ENCODE results near the gene APOB. TPM values are rescaled to one million over a fixed set of nuclear protein-coding genes. Genes with fewer than 3 reads are reported as not detected.

APOB gene
- total RNA-seq, 1 donor: under 0.01 TPM

- no peak for DNase-seq (ENCODE audit: low read depth)
- TF ChIP-seq CTCF (IDR thresholded peaks at IDR 0.05; ENCODE audit: insufficient read depth, low read depth, low read length): no peak
These were observed 23.1 kb downstream of the APOB start for GRCh38 chr2:21020668-21021288.

GRCh38 chr2:21020031-21020667 lies 23.7 kb downstream of the APOB start:
- no peak overlapping the region for H3K4me3 ChIP-seq (ENCODE audit: low read depth, low read length)
- no peak for TF ChIP-seq CTCF (IDR thresholded peaks at IDR 0.05; ENCODE audit: insufficient read depth, low read depth, low read length)

More at GRCh38 chr2:21020668-21021288, 23.1 kb downstream of the APOB start:
- H3K4me3 ChIP-seq (ENCODE audit: low read depth, low read length): no peak overlapping the region

GRCh38 chr2:21019678-21020021 lies 24.2 kb downstream of the APOB start:
- TF ChIP-seq CTCF (IDR thresholded peaks at IDR 0.05; ENCODE audit: insufficient read depth, low read depth, low read length): no peak
- DNase-seq (ENCODE audit: low read depth): no peak

More at GRCh38 chr2:21020031-21020667, 23.7 kb downstream of the APOB start:
- no peak for DNase-seq (ENCODE audit: low read depth)

GRCh38 chr2:21019000-21019677 lies 24.7 kb downstream of the APOB start:
- TF ChIP-seq CTCF (IDR thresholded peaks at IDR 0.05; ENCODE audit: insufficient read depth, low read depth, low read length): no peak
- H3K4me3 ChIP-seq (ENCODE audit: low read depth, low read length): no peak overlapping the region
- DNase-seq (ENCODE audit: low read depth): no peak

More at GRCh38 chr2:21019678-21020021, 24.2 kb downstream of the APOB start:
- no peak overlapping the region for H3K4me3 ChIP-seq (ENCODE audit: low read depth, low read length)

DNA sequence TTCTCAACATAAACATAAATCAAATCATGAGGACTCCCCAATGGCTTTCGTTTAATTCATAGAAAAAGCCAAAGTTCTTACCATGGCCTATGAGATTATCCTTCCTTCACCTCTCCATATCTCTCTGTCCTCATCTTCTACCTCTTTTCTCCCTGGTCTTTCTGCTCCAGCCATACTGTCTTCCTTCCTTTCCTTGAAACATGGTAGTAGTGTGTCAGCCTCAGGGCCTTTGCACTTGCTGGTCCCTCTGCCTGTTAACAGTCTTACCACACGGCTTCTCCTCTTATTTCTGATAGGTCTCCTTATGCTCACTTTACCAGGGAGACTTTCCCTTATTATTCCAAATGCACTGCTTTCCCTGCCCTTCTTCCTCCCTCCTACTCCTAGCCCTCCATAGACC lies 25.6 kb downstream of the APOB start:
- DNase-seq (ENCODE audit: low read depth): no peak
- no peak for TF ChIP-seq CTCF (IDR thresholded peaks at IDR 0.05; ENCODE audit: insufficient read depth, low read depth, low read length)
- no peak overlapping the region for H3K4me3 ChIP-seq (ENCODE audit: low read depth, low read length)

DNA sequence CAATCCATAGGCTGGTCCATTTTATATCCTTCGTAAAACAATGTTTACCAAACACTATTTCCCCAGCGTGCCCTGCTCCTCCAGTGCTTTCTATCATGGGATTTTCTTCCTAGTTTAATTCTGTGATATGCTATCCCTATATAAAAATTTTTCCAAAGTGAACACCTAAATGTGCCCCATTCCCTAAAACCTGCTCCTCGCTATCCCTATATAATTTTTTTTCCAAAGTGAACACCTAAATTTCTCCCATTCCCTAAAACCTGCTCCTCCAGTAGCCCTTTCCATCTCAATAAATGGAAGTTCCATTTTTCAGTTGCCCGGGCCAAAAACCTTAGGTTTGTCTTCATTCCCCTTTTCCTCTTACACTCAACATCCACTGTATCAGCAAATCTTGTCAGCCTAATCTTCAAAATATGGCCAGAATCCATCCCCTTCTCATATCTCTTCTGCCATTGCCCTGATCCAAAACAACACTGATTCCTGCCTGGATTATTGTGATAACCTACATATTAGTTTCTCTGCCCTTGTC lies 26.1 kb downstream of the APOB start:
- no peak for TF ChIP-seq CTCF (IDR thresholded peaks at IDR 0.05; ENCODE audit: insufficient read depth, low read depth, low read length)
- no peak for DNase-seq (ENCODE audit: low read depth)
- H3K4me3 ChIP-seq (ENCODE audit: low read depth, low read length): no peak overlapping the region
